PC-3 (cell line): ENCODE measurements around the gene SMIM13. TPM values are rescaled to one million over a fixed set of nuclear protein-coding genes. Genes with fewer than 3 reads are reported as not detected.

ENCODE experiments used
- ATAC-seq: fragments of 200-7000 bp; cut with Tn5 transposase; 2 replicates; pipeline ENCODE4 v1.9.1; 2020; ENCODE audit warnings: mild to moderate bottlenecking, moderate library complexity
- BruUV-seq: library from RNA; stranded (reverse); fragments of 400-500 nt; replicated peaks from 2 replicates; lab custom pipeline; 2021; lab: Mats Ljungman, UMichigan
- CTCF ChIA-PET: fragments of 300-600 bp; sonication (Branson Sonifier 250); formaldehyde crosslinking; loops from one replicate; lab custom pipeline; 2022; ENCODE audit warnings: antibody characterized with exemption; lab: Charles Lee
- POLR2A ChIA-PET: fragments of 300-600 bp; sonication (Branson Sonifier 250); formaldehyde crosslinking; loops from one replicate; lab custom pipeline; 2022; ENCODE audit warnings: antibody characterized with exemption; ENCODE audit not compliant: unreplicated experiment; lab: Charles Lee
- DNase-seq: peaks from one replicate; pipeline ENCODE4 v3.0.0-alpha.2; 2015
- H2AFZ ChIP-seq: fragments of 300-600 bp; sonication (generic); 2 replicates; pipeline ENCODE4 v1.6.0; 2016; ENCODE audit warnings: antibody characterized with exemption, low read length
- H3F3A ChIP-seq: fragments of 300-600 bp; sonication (generic); one replicate; pipeline ENCODE4 v1.6.0; 2017; ENCODE audit warnings: antibody characterized with exemption, low read length, control low read depth, mild to moderate bottlenecking; ENCODE audit not compliant: unreplicated experiment
- H3K27ac ChIP-seq: fragments of 300-600 bp; sonication (generic); 2 replicates; pipeline ENCODE4 v1.5.1; 2016; ENCODE audit warnings: mild to moderate bottlenecking, low read length
- H3K27me3 ChIP-seq: fragments of 300-600 bp; sonication (generic); 2 replicates; pipeline ENCODE4 v1.6.1; 2016; ENCODE audit warnings: low read length, mixed read lengths
- H3K36me3 ChIP-seq: fragments of 300-600 bp; sonication (generic); 2 replicates; pipeline ENCODE4 v1.6.1; 2016; ENCODE audit warnings: low read depth, mixed run types, low read length, mixed read lengths
- H3K4me1 ChIP-seq: fragments of 300-600 bp; sonication (generic); 2 replicates; pipeline ENCODE4 v1.5.1; 2016; ENCODE audit warnings: low read length; ENCODE audit not compliant: insufficient read depth
- H3K4me2 ChIP-seq: fragments of 300-600 bp; sonication (generic); 2 replicates; pipeline ENCODE4 v1.6.0; 2016; ENCODE audit warnings: low read length
- H3K4me3 ChIP-seq: fragments of 300-600 bp; sonication (generic); 2 replicates; pipeline ENCODE4 v1.5.1; 2016; ENCODE audit warnings: mild to moderate bottlenecking, low read length, mixed read lengths
- H3K79me2 ChIP-seq: fragments of 300-600 bp; sonication (generic); 2 replicates; pipeline ENCODE4 v1.6.1; 2017; ENCODE audit warnings: low read length, mixed read lengths
- H3K9ac ChIP-seq: fragments of 300-600 bp; sonication (generic); 2 replicates; pipeline ENCODE4 v1.6.0; 2016; ENCODE audit warnings: mild to moderate bottlenecking, low read length
- H3K9me2 ChIP-seq: fragments of 300-600 bp; sonication (generic); replicated peaks from 2 replicates; pipeline ENCODE4 v1.6.1; 2016; ENCODE audit warnings: mixed run types, low read length, mixed read lengths
- H3K9me3 ChIP-seq: fragments of 300-600 bp; sonication (generic); 2 replicates; pipeline ENCODE4 v1.6.1; 2016; ENCODE audit warnings: low read length, mixed read lengths
- H4K20me1 ChIP-seq: fragments of 300-600 bp; sonication (generic); 2 replicates; pipeline ENCODE4 v1.6.1; 2016; ENCODE audit warnings: low read length, mixed read lengths
- CTCF ChIP-seq: fragments of 300-600 bp; sonication (generic); conservative IDR thresholded peaks from 2 replicates; pipeline ENCODE4 v1.5.1; 2017; ENCODE audit warnings: antibody characterized with exemption, low read depth, mild to moderate bottlenecking, low read length
- EZH2 ChIP-seq: fragments of 300-600 bp; sonication (generic); IDR thresholded peaks from one replicate; pipeline ENCODE4 v1.6.1; 2017; ENCODE audit warnings: antibody characterized with exemption, mild to moderate bottlenecking, low read length; ENCODE audit not compliant: unreplicated experiment
- EZH2phosphoT487 ChIP-seq: fragments of 300-600 bp; sonication (generic); IDR thresholded peaks from 2 replicates; pipeline ENCODE4 v1.6.1; 2018; ENCODE audit warnings: mild to moderate bottlenecking, antibody characterized with exemption, low read length, borderline replicate concordance
- intact Hi-C: fragments of 100-400 bp; cut with micrococcal nuclease; formaldehyde crosslinking; loops from 2 replicates; pipeline ENCODE4 v1.9.0; 2023
- total RNA-seq: library from RNA; depleted of rRNA; stranded (reverse); fragments of >200 nt; gene quantifications from 2 replicates; pipeline ENCODE4 v1.2.3, GENCODE V29; 2014

The SMIM13 gene
- total RNA-seq, 1 experiment from 2014 or later: 9.0 TPM

- Histone ChIP-seq H3K4me2 (no peak overlapping the region), H3F3A (no peaks in the 10 kb centered on the region), H3K27ac (no peak overlapping the region), H3K4me3 (no peak overlapping the region), H4K20me1 (0 out of 2 replicates have a peak, but pooled peaks cover 5% of the 10 kb centered on the region), H3K79me2 (peaks cover 94% of the 10 kb centered on the region), H2AFZ (no peak overlapping the region), H3K9me3 (no peaks in the 10 kb centered on the region), H3K4me1 (no peaks in the 10 kb centered on the region), H3K36me3 (peaks cover 4% of the 10 kb centered on the region; the same call in 1 of the 2 replicates), H3K27me3 (no peaks in the 10 kb centered on the region), H3K9me2 (no peaks in the 10 kb centered on the region), H3K9ac (no peak overlapping the region)
- intact Hi-C loops: no loop called here
- no TSS peak for BruUV-seq
- no peak for TF ChIP-seq EZH2phosphoT487
- TF ChIP-seq CTCF: no peak
- no peak for TF ChIP-seq EZH2
- no peak for ATAC-seq
- no peak for DNase-seq
- ChIA-PET POLR2A (no interaction called here), CTCF (no interaction called here)
These were observed 15.1 kb downstream of the SMIM13 start for GRCh38 chr6:11108726-11109125.

GRCh38 chr6:11110921-11111768 is 17.5 kb downstream of the SMIM13 start, which contains the start of gene ERVFRD-1:
TSS of gene ERVFRD-1 (minus strand) at chr6:11111725. CDS start at chr6:11105310, 6,415 bp downstream.
- Histone ChIP-seq H3K36me3 (peaks cover 2% of the 10 kb centered on the region; the same call in 1 of the 2 replicates), H3K9ac (no peak within 1 kb of the TSS), H4K20me1 (0 out of 2 replicates have a peak, but pooled peaks cover 5% of the 10 kb centered on the region), H3K4me3 (no peak within 1 kb of the TSS), H3K4me1 (peaks cover 4% of the 10 kb centered on the region), H3F3A (no peaks in the 10 kb centered on the region), H3K27ac (no peak within 1 kb of the TSS), H3K9me2 (no peaks in the 10 kb centered on the region), H3K27me3 (no peaks in the 10 kb centered on the region), H3K9me3 (no peaks in the 10 kb centered on the region), H3K79me2 (peaks cover 86% of the 10 kb centered on the region), H3K4me2 (no peak within 1 kb of the TSS), H2AFZ (no peak within 1 kb of the TSS)
- no peak for TF ChIP-seq CTCF
- no peak for TF ChIP-seq EZH2
- no peak for TF ChIP-seq EZH2phosphoT487
- POLR2A ChIA-PET: no interaction called here
- no TSS peak for BruUV-seq
- DNase-seq: no peak
- intact Hi-C loops: no loop called here
- ATAC-seq: no peak
- CTCF ChIA-PET: no interaction called here
